ENCODE results near the gene MCM8. TPM values are rescaled to one million over a fixed set of nuclear protein-coding genes. Genes with fewer than 3 reads are reported as not detected.

Gene MCM8
- polyA plus RNA-seq, 3 donors, result 0.07 to 0.51 (median 0.18) TPM

GRCh38 chr20:5996765-5997164 lies 46.3 kb downstream of the MCM8 start:
- H3K9me3 Mint-ChIP-seq, result no peaks in the 10 kb centered on the region
- Histone ChIP-seq H3K4me3 (replicated peaks in 1 of 3; ENCODE audit: low read depth in 2 of 3, low read length in 3 of 3) (no peak overlapping the region), H3K27me3 (ENCODE audit: control insufficient read depth in 2 of 2, insufficient read depth in 2 of 2, low read length in 2 of 2) (no peaks in the 10 kb centered on the region), H4K20me1 (ENCODE audit: insufficient read depth, low read length) (no peaks in the 10 kb centered on the region), H2AFZ (ENCODE audit: insufficient read depth, low read depth, low read length, poor library complexity, severe bottlenecking) (no peak overlapping the region), H3K79me2 (ENCODE audit: insufficient read depth, low read length) (no peaks in the 10 kb centered on the region), H3K36me3 (replicated peaks in 1 of 2; ENCODE audit: control insufficient read depth in 1 of 2, insufficient read depth in 2 of 2, low read length in 2 of 2) (peaks cover 4 to 41% of the 10 kb centered on the region in 2 donors), H3K9ac (ENCODE audit: insufficient read depth, low read length, poor library complexity, severe bottlenecking) (no peak overlapping the region), H3K9me3 (replicated peaks in 1 of 2; ENCODE audit: control insufficient read depth in 1 of 2, insufficient read depth in 1 of 2, low read length in 2 of 2) (no peaks in the 10 kb centered on the region), H3K27ac (ENCODE audit: low read depth in 1 of 2, low read length in 2 of 2) (no peak overlapping the region), H3K4me2 (replicated peaks; ENCODE audit: extremely low read depth, low read length, poor library complexity, severe bottlenecking) (no peak overlapping the region), H3K4me1 (ENCODE audit: control insufficient read depth in 1 of 2, insufficient read depth in 2 of 2, low read length in 2 of 2) (no peaks in the 10 kb centered on the region)
- intact Hi-C loops (cut with micrococcal nuclease), result no loop called here
- DNase-seq, result peak in 1 of 3 donors; percentile 6
- H3K27me3 Mint-ChIP-seq (ENCODE audit: low read depth in 3 of 3), result no peaks in the 10 kb centered on the region
- peak overlapping the region in 2 of 7 donors; percentile 55 to 70 for H3K27ac Mint-ChIP-seq
- WGBS (ENCODE audit: insufficient coverage), result no CpG with 5 or more reads among the region's 1 CpG
- H3K4me1 Mint-ChIP-seq, result peaks cover 3% of the 10 kb centered on the region
- H3K36me3 Mint-ChIP-seq, result peaks cover 29 to 35% of the 10 kb centered on the region in 2 donors
- no peak for TF ChIP-seq CTCF (IDR thresholded peaks at IDR 0.05)
- no peak overlapping the region for H3K4me3 Mint-ChIP-seq

- no peaks in the 10 kb centered on the region for H4K20me1 ChIP-seq (ENCODE audit: insufficient read depth, low read length)
- H3K9me3 Mint-ChIP-seq, result no peaks in the 10 kb centered on the region
- no peak overlapping the region for H3K4me3 ChIP-seq (replicated peaks in 1 of 3; ENCODE audit: low read depth in 2 of 3, low read length in 3 of 3)
- no peak overlapping the region for H3K4me2 ChIP-seq (replicated peaks; ENCODE audit: extremely low read depth, low read length, poor library complexity, severe bottlenecking)
- H2AFZ ChIP-seq (ENCODE audit: insufficient read depth, low read depth, low read length, poor library complexity, severe bottlenecking), result no peak overlapping the region
- no peak for TF ChIP-seq CTCF (IDR thresholded peaks at IDR 0.05)
- H3K36me3 ChIP-seq (replicated peaks in 1 of 2; ENCODE audit: control insufficient read depth in 1 of 2, insufficient read depth in 2 of 2, low read length in 2 of 2), result peaks cover 4 to 16% of the 10 kb centered on the region in 2 donors
- 96% methylated on average over 7 of the region's 9 CpGs for WGBS (ENCODE audit: insufficient coverage)
- H3K27ac ChIP-seq (ENCODE audit: low read depth in 1 of 2, low read length in 2 of 2), result no peak overlapping the region
- H3K27ac Mint-ChIP-seq, result no peak overlapping the region
- peaks cover 18 to 24% of the 10 kb centered on the region in 2 donors for H3K36me3 Mint-ChIP-seq
- DNase-seq, result no peak
- no peak overlapping the region for H3K4me3 Mint-ChIP-seq
- no peaks in the 10 kb centered on the region for H3K9me3 ChIP-seq (replicated peaks in 1 of 2; ENCODE audit: control insufficient read depth in 1 of 2, insufficient read depth in 1 of 2, low read length in 2 of 2)
- H3K4me1 Mint-ChIP-seq, result peaks cover 5% of the 10 kb centered on the region
- no peak overlapping the region for H3K9ac ChIP-seq (ENCODE audit: insufficient read depth, low read length, poor library complexity, severe bottlenecking)
- H3K27me3 Mint-ChIP-seq (ENCODE audit: low read depth in 3 of 3), result no peaks in the 10 kb centered on the region
- intact Hi-C loops (cut with micrococcal nuclease), result no loop called here
- H3K4me1 ChIP-seq (ENCODE audit: control insufficient read depth in 1 of 2, insufficient read depth in 2 of 2, low read length in 2 of 2), result no peaks in the 10 kb centered on the region
- no peaks in the 10 kb centered on the region for H3K79me2 ChIP-seq (ENCODE audit: insufficient read depth, low read length)
- no peaks in the 10 kb centered on the region for H3K27me3 ChIP-seq (ENCODE audit: control insufficient read depth in 2 of 2, insufficient read depth in 2 of 2, low read length in 2 of 2)
Observed at GRCh38 chr20:5999783-6000182, 49.3 kb downstream of the MCM8 start.
